HL-60 (cell line): Measurements from ENCODE around the gene OR10H5.
"Not testable (repeated sequence)": the region's sequence is repeated elsewhere in the genome, so short reads cannot be mapped to it uniquely, and the experiment has no call there.

Experiments
- DNase-seq, 2 experiments: peaks; one replicate each; pipeline ENCODE4 v3.0.0-alpha.2; 2010 to 2020; ENCODE audit warnings: low read depth in 1 of 2, low spot score in 1 of 2
- H3K27ac ChIP-seq: fragments of 250-450 bp; sonication (Bioruptor Pico); replicated peaks from 2 replicates; pipeline ENCODE4 v1.5.1; 2020; ENCODE audit warnings: mild to moderate bottlenecking, moderate library complexity
- H3K27me3 ChIP-seq: fragments of 250-450 bp; sonication (Bioruptor Pico); 2 replicates; pipeline ENCODE4 v1.5.1; 2021; ENCODE audit warnings: mild to moderate bottlenecking, moderate library complexity; ENCODE audit not compliant: insufficient read depth, poor library complexity, severe bottlenecking
- H3K4me3 ChIP-seq: replicated peaks from 2 replicates; pipeline ENCODE4 v1.5.1; 2011; ENCODE audit warnings: mild to moderate bottlenecking, control low read depth, low read length; ENCODE audit not compliant: insufficient read depth
- CTCF ChIP-seq: IDR thresholded peaks from one replicate; pipeline ENCODE4 v1.5.1; 2011; ENCODE audit warnings: low read length, control low read depth, inconsistent platforms; ENCODE audit not compliant: insufficient read depth
- GABPA ChIP-seq: IDR thresholded peaks from 2 replicates; pipeline ENCODE4 v1.6.1; 2012; ENCODE audit warnings: low read depth
- POLR2AphosphoS5 ChIP-seq: IDR thresholded peaks from 2 replicates; pipeline ENCODE4 v1.6.1; 2012; ENCODE audit warnings: low read depth
- REST ChIP-seq: IDR thresholded peaks from 2 replicates; pipeline ENCODE4 v1.6.1; 2012; ENCODE audit warnings: low read depth; ENCODE audit not compliant: insufficient replicate concordance
- SPI1 ChIP-seq: IDR thresholded peaks from 2 replicates; pipeline ENCODE4 v1.6.1; 2012; ENCODE audit warnings: low read depth, mild to moderate bottlenecking, borderline replicate concordance

The OR10H5 gene

GRCh38 chr19:15843203-15843893 is 55.9 kb downstream of the OR10H5 start:
- no peak for DNase-seq
- Histone ChIP-seq H3K4me3 (no peak overlapping the region), H3K27ac (no peak overlapping the region; the same call in 1 of the 2 replicates), H3K27me3 (no peaks in the 10 kb centered on the region)
- TF ChIP-seq CTCF (no peak), GABPA (no peak), SPI1 (no peak), POLR2AphosphoS5 (no peak), REST (no peak)

GRCh38 chr19:15843894-15844222 is 56.4 kb downstream of the OR10H5 start:
- DNase-seq: peak in 1 of 2 experiments; percentile 5
- not testable (repeated sequence) for H3K27me3 ChIP-seq, H3K4me3 ChIP-seq, H3K27ac ChIP-seq

- no peaks in the 10 kb centered on the region for H3K27me3 ChIP-seq
- no peak overlapping the region for H3K27ac ChIP-seq
- no peak overlapping the region for H3K4me3 ChIP-seq
- DNase-seq: no peak
- no peak for TF ChIP-seq REST
- no peak for TF ChIP-seq CTCF
- TF ChIP-seq POLR2AphosphoS5: no peak
- no peak for TF ChIP-seq GABPA
- TF ChIP-seq SPI1: no peak
These were observed 59.5 kb downstream of the OR10H5 start for GRCh38 chr19:15846923-15847322.

- no peak for DNase-seq
- H3K27me3 ChIP-seq: no peaks in the 10 kb centered on the region
- H3K4me3 ChIP-seq: no peak overlapping the region
- H3K27ac ChIP-seq: no peak overlapping the region
- TF ChIP-seq CTCF: no peak
- no peak for TF ChIP-seq SPI1
- TF ChIP-seq POLR2AphosphoS5: no peak
- TF ChIP-seq REST: no peak
- no peak for TF ChIP-seq GABPA
These were observed 62.9 kb downstream of the OR10H5 start for GRCh38 chr19:15850385-15850784.
